A673 (cell line): ENCODE results near the gene STK40.

ENCODE experiments used
- CTCF ChIP-seq: fragments of 300-800, 200-600 bp; sonication (generic); conservative IDR thresholded peaks from 2 replicates; pipeline ENCODE4 v1.5.1; 2017; ENCODE audit warnings: low read depth, mild to moderate bottlenecking, antibody characterized with exemption, low read length, moderate library complexity, mixed read lengths
- EZH2 ChIP-seq: fragments of 200-600 bp; sonication (generic); IDR thresholded peaks from 2 replicates; pipeline ENCODE4 v1.6.1; 2017; ENCODE audit warnings: borderline replicate concordance, low read depth, mild to moderate bottlenecking, mixed read lengths, antibody characterized with exemption, low read length; ENCODE audit not compliant: poor library complexity, severe bottlenecking

- TF ChIP-seq CTCF (no peak), EZH2 (no peak)
Observed at GRCh38 chr1:36367798-36368197, 17.9 kb downstream of the STK40 start.
